A549 (cell line): Measurements from ENCODE around the gene CANT1. TPM values are rescaled to one million over a fixed set of nuclear protein-coding genes. Genes with fewer than 3 reads are reported as not detected.

Source experiments
- ATAC-seq, 2 experiments: fragments of 200-7000 bp in 1 of 2; fragments of >200 bp in 1 of 2; cut with Nextera tagmentation in 1 of 2; cut with Tn5 transposase in 1 of 2; 3 replicates each; pipeline versions ENCODE4 v1.8.0 to v1.9.1; 2018 to 2020; ENCODE audit warnings: mild to moderate bottlenecking in 1 of 2, moderate library complexity in 1 of 2
- CTCF ChIA-PET: fragments of 300-600 bp; sonication (Branson Sonifier 250); formaldehyde crosslinking; extraction: SDS; loops from one replicate; lab custom pipeline; 2021; ENCODE audit warnings: antibody characterized with exemption, inconsistent platforms; lab: Yijun Ruan, JAX
- POLR2A ChIA-PET: fragments of 350-600 bp; formaldehyde crosslinking; extraction: SDS; loops from one replicate; lab custom pipeline; 2021; ENCODE audit warnings: antibody characterized with exemption, inconsistent platforms; lab: Yijun Ruan, JAX
- DNase-seq, 2 experiments: peaks; one replicate each; pipeline versions ENCODE4 v3.0.0 to v3.0.0-alpha.2; 2011 to 2016; ENCODE audit warnings: low read depth in 1 of 2, low spot score in 1 of 2
- FAIRE-seq: peaks from 2 replicates; lab custom pipeline; 2011; peaks lifted over from hg19 to GRCh38; lab: Jason Lieb, UNC
- H3K27ac ChIP-seq, 2 experiments: fragments of >200 bp; sonication (Bioruptor Twin); formaldehyde crosslinking; 3 replicates each; pipeline ENCODE4 v1.5.1; 2016 to 2017
- H3K4me1 ChIP-seq: fragments of >200 bp; sonication (Bioruptor Twin); formaldehyde crosslinking; 3 replicates; pipeline ENCODE4 v1.6.1; 2016
- H3K4me2 ChIP-seq: fragments of >200 bp; sonication (Bioruptor Twin); formaldehyde crosslinking; 3 replicates; pipeline ENCODE4 v1.6.1; 2016
- H3K4me3 ChIP-seq: fragments of >200 bp; sonication (Bioruptor Twin); formaldehyde crosslinking; 3 replicates; pipeline ENCODE4 v1.5.1; 2016
- H3K9me3 ChIP-seq: fragments of >200 bp; sonication (Bioruptor Twin); formaldehyde crosslinking; 3 replicates; pipeline ENCODE4 v1.6.1; 2016
- BHLHE40 ChIP-seq: IDR thresholded peaks from 2 replicates; pipeline ENCODE4 v1.6.1; 2012; ENCODE audit warnings: low read depth, low read length, inconsistent platforms
- CBX2 ChIP-seq: fragments of 200-600 bp; sonication (generic); IDR thresholded peaks from 2 replicates; pipeline ENCODE4 v1.6.1; 2016; ENCODE audit warnings: low read depth, mild to moderate bottlenecking, borderline replicate concordance
- EHF ChIP-seq: fragments of 250-450 bp; sonication (Bioruptor Pico); IDR thresholded peaks from 2 replicates; pipeline ENCODE4 v1.5.0; 2020; ENCODE audit warnings: mild to moderate bottlenecking
- EHMT2 ChIP-seq: fragments of 200-600 bp; sonication (generic); IDR thresholded peaks from 2 replicates; pipeline ENCODE4 v1.6.1; 2016; ENCODE audit warnings: antibody characterized with exemption, low read depth, mild to moderate bottlenecking, moderate library complexity
- FOSL2 ChIP-seq, 2 experiments: fragments of 450-650 bp in 1 of 2; fragments of >200 bp in 1 of 2; sonication (Bioruptor Twin) in 1 of 2; formaldehyde crosslinking; IDR thresholded peaks; 2 replicates each; pipeline versions ENCODE4 v1.5.0 to v1.6.1; 2016 to 2020; ENCODE audit warnings: mild to moderate bottlenecking in 1 of 2, moderate library complexity in 1 of 2
- GATA3 ChIP-seq: IDR thresholded peaks from 2 replicates; pipeline ENCODE4 v1.6.1; 2012; ENCODE audit warnings: borderline replicate concordance
- HDAC2 ChIP-seq: fragments of 200-600 bp; sonication (generic); IDR thresholded peaks from 2 replicates; pipeline ENCODE4 v1.6.1; 2016
- JUN ChIP-seq, 2 experiments: fragments of >200 bp; sonication (Bioruptor Twin); formaldehyde crosslinking; IDR thresholded peaks; 2 replicates in 1 of 2; 3 replicates in 1 of 2; pipeline ENCODE4 v1.6.1; 2016 to 2017
- KDM1A ChIP-seq: fragments of 200-600 bp; sonication (generic); IDR thresholded peaks from 2 replicates; pipeline ENCODE4 v1.6.1; 2016; ENCODE audit warnings: low read depth, mild to moderate bottlenecking
- KDM5A ChIP-seq: fragments of 200-600 bp; sonication (generic); IDR thresholded peaks from 2 replicates; pipeline ENCODE4 v1.6.1; 2016; ENCODE audit warnings: antibody characterized with exemption, mild to moderate bottlenecking
- MAZ ChIP-seq: fragments of 150-350 bp; IDR thresholded peaks from 2 replicates; pipeline ENCODE4 v1.6.1; 2014; ENCODE audit warnings: antibody characterized with exemption, low read depth, low read length, borderline replicate concordance
- RARB ChIP-seq: fragments of 250-450 bp; sonication (Bioruptor Pico); IDR thresholded peaks from 2 replicates; pipeline ENCODE4 v1.8.0; 2021; ENCODE audit warnings: mild to moderate bottlenecking, moderate library complexity
- RCOR1 ChIP-seq: fragments of 150-350 bp; IDR thresholded peaks from 2 replicates; pipeline ENCODE4 v1.6.1; 2014; ENCODE audit warnings: antibody characterized with exemption, low read length, low read depth
- RFX5 ChIP-seq: fragments of 450-650 bp; IDR thresholded peaks from 2 replicates; pipeline ENCODE4 v1.7.1; 2014; ENCODE audit warnings: antibody characterized with exemption, mild to moderate bottlenecking, moderate library complexity
- RNF2 ChIP-seq: fragments of 200-600 bp; sonication (generic); IDR thresholded peaks from 2 replicates; pipeline ENCODE4 v1.6.1; 2016; ENCODE audit warnings: low read depth, mild to moderate bottlenecking, antibody characterized with exemption, moderate library complexity, borderline replicate concordance
- WGBS: methylation state at CpG from one replicate; pipeline ENCODE4 v1.1.6; 2017; ENCODE audit errors: missing lambda C conversion rate; 5-methylcytosine and 5-hydroxymethylcytosine counted together
- polyA plus RNA-seq, 4 experiments: library from polyadenylated mRNA; depleted of rRNA in 3 of 4; stranded (reverse); fragments of >200 nt; fragmentation: RNase III in 1 of 4; extraction: RNeasy Plus Mini Kit Qiagen cat#74134 plus additional on column Dnase treatment in 1 of 4; gene quantifications; 2 replicates in 3 of 4; 3 replicates in 1 of 4; pipeline ENCODE4 v1.2.3, GENCODE V29; 2011 to 2017
- TF ChIP-seq, protein P1 (sequence below): fragments of >200 bp; sonication (Bioruptor Twin); formaldehyde crosslinking; IDR thresholded peaks from 2 replicates; pipeline ENCODE4 v1.6.1; 2016
- TF ChIP-seq, protein P2 (sequence below): fragments of 150-350 bp; IDR thresholded peaks from 2 replicates; pipeline ENCODE4 v1.6.1; 2014; ENCODE audit warnings: low read depth, mild to moderate bottlenecking, low read length
- TF ChIP-seq, protein P3 (sequence below): fragments of >200 bp; sonication (Bioruptor Twin); formaldehyde crosslinking; IDR thresholded peaks from 3 replicates; pipeline ENCODE4 v1.5.1; 2016
- TF ChIP-seq, protein P4 (sequence below): fragments of 250-450 bp; sonication (Bioruptor Pico); IDR thresholded peaks from 2 replicates; pipeline ENCODE4 v1.5.0; 2021; ENCODE audit warnings: mild to moderate bottlenecking, moderate library complexity, borderline replicate concordance
- TF ChIP-seq, protein P5 (sequence below): fragments of 200-600 bp; sonication (generic); IDR thresholded peaks from 2 replicates; pipeline ENCODE4 v1.6.1; 2016; ENCODE audit warnings: antibody characterized with exemption, mild to moderate bottlenecking, moderate library complexity

CANT1 gene
- polyA plus RNA-seq, 2 of the 4 experiments (the other 2 are of a cell fraction), result 65.5 to 67.6 TPM

DNA sequence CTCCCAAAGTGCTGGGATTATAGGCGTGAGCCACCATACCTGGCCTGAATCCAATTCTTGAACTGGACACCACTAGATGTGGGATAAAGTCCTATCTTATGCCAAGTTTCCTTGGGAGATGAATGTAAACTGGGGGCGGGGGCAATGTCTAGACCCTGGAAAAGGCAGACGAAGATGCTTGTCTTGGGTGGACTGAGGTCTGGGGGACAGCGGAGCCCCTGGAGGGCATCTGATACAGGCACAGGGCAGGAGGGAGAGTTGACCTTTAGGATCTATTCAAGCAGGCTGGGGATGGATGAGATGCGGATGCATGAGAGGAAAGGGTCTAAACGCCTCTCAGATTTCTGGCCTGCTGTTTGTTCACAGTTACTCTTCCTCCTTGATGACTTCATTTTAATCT, 26.1 kb upstream of the CANT1 start:
- Histone ChIP-seq H3K4me3 (no peak overlapping the region), H3K27ac (peak overlapping the region; percentile 80 to 89), H3K4me1 (peaks cover 48% of the 10 kb centered on the region), H3K9me3 (no peaks in the 10 kb centered on the region), H3K4me2 (no peak overlapping the region; the same call in 2 of the 3 replicates)
- no peak for FAIRE-seq
- TF ChIP-seq CBX2 (no peak), GATA3 (no peak), FOSL2 (IDR thresholded peaks at IDR 0.05) (no peak), FOSL2 (CRISPR knock-in tag; IDR thresholded peaks at IDR 0.05) (no peak), BHLHE40 (no peak), KDM5A (no peak), RCOR1 (no peak), EHF (no peak), HDAC2 (no peak), KDM1A (no peak), RNF2 (no peak)
- TF ChIP-seq, protein P1, sequence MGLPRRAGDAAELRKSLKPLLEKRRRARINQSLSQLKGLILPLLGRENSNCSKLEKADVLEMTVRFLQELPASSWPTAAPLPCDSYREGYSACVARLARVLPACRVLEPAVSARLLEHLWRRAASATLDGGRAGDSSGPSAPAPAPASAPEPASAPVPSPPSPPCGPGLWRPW, result no peak
- TF ChIP-seq, protein P2, sequence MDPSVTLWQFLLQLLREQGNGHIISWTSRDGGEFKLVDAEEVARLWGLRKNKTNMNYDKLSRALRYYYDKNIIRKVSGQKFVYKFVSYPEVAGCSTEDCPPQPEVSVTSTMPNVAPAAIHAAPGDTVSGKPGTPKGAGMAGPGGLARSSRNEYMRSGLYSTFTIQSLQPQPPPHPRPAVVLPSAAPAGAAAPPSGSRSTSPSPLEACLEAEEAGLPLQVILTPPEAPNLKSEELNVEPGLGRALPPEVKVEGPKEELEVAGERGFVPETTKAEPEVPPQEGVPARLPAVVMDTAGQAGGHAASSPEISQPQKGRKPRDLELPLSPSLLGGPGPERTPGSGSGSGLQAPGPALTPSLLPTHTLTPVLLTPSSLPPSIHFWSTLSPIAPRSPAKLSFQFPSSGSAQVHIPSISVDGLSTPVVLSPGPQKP, result no peak
- TF ChIP-seq, protein P3, sequence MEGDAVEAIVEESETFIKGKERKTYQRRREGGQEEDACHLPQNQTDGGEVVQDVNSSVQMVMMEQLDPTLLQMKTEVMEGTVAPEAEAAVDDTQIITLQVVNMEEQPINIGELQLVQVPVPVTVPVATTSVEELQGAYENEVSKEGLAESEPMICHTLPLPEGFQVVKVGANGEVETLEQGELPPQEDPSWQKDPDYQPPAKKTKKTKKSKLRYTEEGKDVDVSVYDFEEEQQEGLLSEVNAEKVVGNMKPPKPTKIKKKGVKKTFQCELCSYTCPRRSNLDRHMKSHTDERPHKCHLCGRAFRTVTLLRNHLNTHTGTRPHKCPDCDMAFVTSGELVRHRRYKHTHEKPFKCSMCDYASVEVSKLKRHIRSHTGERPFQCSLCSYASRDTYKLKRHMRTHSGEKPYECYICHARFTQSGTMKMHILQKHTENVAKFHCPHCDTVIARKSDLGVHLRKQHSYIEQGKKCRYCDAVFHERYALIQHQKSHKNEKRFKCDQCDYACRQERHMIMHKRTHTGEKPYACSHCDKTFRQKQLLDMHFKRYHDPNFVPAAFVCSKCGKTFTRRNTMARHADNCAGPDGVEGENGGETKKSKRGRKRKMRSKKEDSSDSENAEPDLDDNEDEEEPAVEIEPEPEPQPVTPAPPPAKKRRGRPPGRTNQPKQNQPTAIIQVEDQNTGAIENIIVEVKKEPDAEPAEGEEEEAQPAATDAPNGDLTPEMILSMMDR, result no peak
- WGBS, result 92% methylated on average over 6 of the region's 6 CpGs
- DNase-seq, result no peak
- no peak for ATAC-seq
- POLR2A ChIA-PET, result interaction anchor here (2.0 kb wide), 1 partner anchor 9 kb away, joined by 12 read pairs; no protein-coding TSS in a partner anchor
- CTCF ChIA-PET, result interaction anchor here (0.9 to 18.2 kb wide), 12 partner anchors 8 to 357 kb away, joined by 3 to 376 read pairs (median 8); partner anchors contain the start of gene CANT1

DNA sequence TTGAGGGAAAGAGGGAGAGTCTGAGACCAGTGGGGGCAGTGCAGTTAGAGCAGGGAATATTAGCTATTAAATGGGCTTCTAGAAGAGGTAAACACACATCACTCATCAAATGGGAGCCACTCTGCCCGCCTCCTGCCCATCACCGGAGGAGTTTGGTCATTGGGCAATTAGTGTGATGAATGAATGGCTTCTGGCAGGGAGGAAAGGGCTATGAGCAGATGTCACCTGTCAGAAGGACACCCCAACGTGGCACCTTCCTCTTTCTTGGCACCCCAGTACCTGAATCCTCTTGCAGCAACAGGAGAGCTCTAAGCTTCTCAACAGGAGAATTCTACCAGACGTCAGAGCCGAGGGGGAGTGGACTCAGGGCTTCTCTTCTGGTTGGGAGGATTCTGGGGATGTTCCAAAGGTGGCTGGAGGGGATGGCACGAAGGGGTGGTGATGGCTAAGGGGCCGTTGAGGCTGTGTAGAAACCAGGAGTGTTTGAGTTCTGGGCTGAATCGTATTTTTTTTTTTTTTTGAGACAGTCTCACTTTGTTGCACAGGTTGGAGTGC, 25.4 kb upstream of the CANT1 start:
- FAIRE-seq, result no peak
- H3K4me1 ChIP-seq, result peaks cover 42% of the 10 kb centered on the region
- no peak for ATAC-seq
- WGBS, result 63% methylated on average over 8 of the region's 8 CpGs
- no peak for DNase-seq
- H3K27ac ChIP-seq, result peak overlapping the region; percentile 22 to 89; a peak in 3 of 6 replicates
- no peak overlapping the region for H3K4me3 ChIP-seq
- TF ChIP-seq, protein P4, sequence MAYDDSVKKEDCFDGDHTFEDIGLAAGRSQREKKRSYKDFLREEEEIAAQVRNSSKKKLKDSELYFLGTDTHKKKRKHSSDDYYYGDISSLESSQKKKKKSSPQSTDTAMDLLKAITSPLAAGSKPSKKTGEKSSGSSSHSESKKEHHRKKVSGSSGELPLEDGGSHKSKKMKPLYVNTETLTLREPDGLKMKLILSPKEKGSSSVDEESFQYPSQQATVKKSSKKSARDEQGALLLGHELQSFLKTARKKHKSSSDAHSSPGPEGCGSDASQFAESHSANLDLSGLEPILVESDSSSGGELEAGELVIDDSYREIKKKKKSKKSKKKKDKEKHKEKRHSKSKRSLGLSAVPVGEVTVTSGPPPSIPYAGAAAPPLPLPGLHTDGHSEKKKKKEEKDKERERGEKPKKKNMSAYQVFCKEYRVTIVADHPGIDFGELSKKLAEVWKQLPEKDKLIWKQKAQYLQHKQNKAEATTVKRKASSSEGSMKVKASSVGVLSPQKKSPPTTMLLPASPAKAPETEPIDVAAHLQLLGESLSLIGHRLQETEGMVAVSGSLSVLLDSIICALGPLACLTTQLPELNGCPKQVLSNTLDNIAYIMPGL, result no peak
- no peak for TF ChIP-seq RARB (CRISPR knock-in tag)
- no peak for TF ChIP-seq RFX5
- no peak for TF ChIP-seq EHMT2
- TF ChIP-seq GATA3, result no peak
- TF ChIP-seq MAZ, result no peak
- no peak for TF ChIP-seq JUN (IDR thresholded peaks at IDR 0.05)
- TF ChIP-seq, protein P5, sequence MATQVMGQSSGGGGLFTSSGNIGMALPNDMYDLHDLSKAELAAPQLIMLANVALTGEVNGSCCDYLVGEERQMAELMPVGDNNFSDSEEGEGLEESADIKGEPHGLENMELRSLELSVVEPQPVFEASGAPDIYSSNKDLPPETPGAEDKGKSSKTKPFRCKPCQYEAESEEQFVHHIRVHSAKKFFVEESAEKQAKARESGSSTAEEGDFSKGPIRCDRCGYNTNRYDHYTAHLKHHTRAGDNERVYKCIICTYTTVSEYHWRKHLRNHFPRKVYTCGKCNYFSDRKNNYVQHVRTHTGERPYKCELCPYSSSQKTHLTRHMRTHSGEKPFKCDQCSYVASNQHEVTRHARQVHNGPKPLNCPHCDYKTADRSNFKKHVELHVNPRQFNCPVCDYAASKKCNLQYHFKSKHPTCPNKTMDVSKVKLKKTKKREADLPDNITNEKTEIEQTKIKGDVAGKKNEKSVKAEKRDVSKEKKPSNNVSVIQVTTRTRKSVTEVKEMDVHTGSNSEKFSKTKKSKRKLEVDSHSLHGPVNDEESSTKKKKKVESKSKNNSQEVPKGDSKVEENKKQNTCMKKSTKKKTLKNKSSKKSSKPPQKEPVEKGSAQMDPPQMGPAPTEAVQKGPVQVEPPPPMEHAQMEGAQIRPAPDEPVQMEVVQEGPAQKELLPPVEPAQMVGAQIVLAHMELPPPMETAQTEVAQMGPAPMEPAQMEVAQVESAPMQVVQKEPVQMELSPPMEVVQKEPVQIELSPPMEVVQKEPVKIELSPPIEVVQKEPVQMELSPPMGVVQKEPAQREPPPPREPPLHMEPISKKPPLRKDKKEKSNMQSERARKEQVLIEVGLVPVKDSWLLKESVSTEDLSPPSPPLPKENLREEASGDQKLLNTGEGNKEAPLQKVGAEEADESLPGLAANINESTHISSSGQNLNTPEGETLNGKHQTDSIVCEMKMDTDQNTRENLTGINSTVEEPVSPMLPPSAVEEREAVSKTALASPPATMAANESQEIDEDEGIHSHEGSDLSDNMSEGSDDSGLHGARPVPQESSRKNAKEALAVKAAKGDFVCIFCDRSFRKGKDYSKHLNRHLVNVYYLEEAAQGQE, result no peak
- CTCF ChIA-PET, result interaction anchor here (0.8 to 18.2 kb wide), 14 partner anchors 9 to 358 kb away, joined by 3 to 376 read pairs (median 4); partner anchors contain the start of gene CANT1
- H3K9me3 ChIP-seq, result no peaks in the 10 kb centered on the region
- POLR2A ChIA-PET, result interaction anchor here (0.8 to 0.9 kb wide), 2 partner anchors 8 to 10 kb away, joined by 4 to 8 read pairs; no protein-coding TSS in a partner anchor
- H3K4me2 ChIP-seq, result no peak overlapping the region
